SJCRH30 (cell line): ENCODE measurements around the gene GRWD1. TPM values are rescaled to one million over a fixed set of nuclear protein-coding genes. Genes with fewer than 3 reads are reported as not detected.

Experiments
- DNase-seq, 2 experiments: peaks; one replicate each; pipeline ENCODE4 v3.0.0-alpha.2; 2015 to 2020
- H3K27ac ChIP-seq: fragments of 250-450 bp; sonication (Bioruptor Pico); 2 replicates; pipeline ENCODE4 v1.5.1; 2020; ENCODE audit warnings: mild to moderate bottlenecking, moderate library complexity
- H3K27me3 ChIP-seq: fragments of 250-450 bp; sonication (Bioruptor Pico); 2 replicates; pipeline ENCODE4 v1.5.1; 2020; ENCODE audit warnings: mild to moderate bottlenecking, moderate library complexity
- H3K36me3 ChIP-seq: fragments of 250-450 bp; sonication (Bioruptor Pico); 2 replicates; pipeline ENCODE4 v1.5.1; 2020; ENCODE audit warnings: mild to moderate bottlenecking, moderate library complexity
- H3K4me1 ChIP-seq: fragments of 250-450 bp; sonication (Bioruptor Pico); 2 replicates; pipeline ENCODE4 v1.5.1; 2020; ENCODE audit warnings: mild to moderate bottlenecking, moderate library complexity
- H3K4me3 ChIP-seq: fragments of 250-450 bp; sonication (Bioruptor Pico); 2 replicates; pipeline ENCODE4 v1.5.1; 2020; ENCODE audit warnings: mild to moderate bottlenecking, moderate library complexity
- H3K9me3 ChIP-seq: fragments of 250-450 bp; sonication (Bioruptor Pico); replicated peaks from 2 replicates; pipeline ENCODE4 v1.5.1; 2020; ENCODE audit warnings: mild to moderate bottlenecking, moderate library complexity
- total RNA-seq: library from RNA; depleted of rRNA; stranded (reverse); fragments of >200 nt; shearing (Covaris generic); gene quantifications from 2 replicates; pipeline ENCODE4 v1.2.3, GENCODE V29; 2014

GRWD1 gene
- total RNA-seq, 1 experiment from 2014 or later, result 44.6 TPM

GRCh38 chr19:48415395-48415794, 30.4 kb upstream of the GRWD1 start:
- H3K4me3 ChIP-seq, result no peak overlapping the region
- H3K36me3 ChIP-seq, result no peaks in the 10 kb centered on the region
- H3K27ac ChIP-seq, result no peak overlapping the region
- DNase-seq, result peak; percentile 72 to 79
- H3K4me1 ChIP-seq, result no peaks in the 10 kb centered on the region
- H3K9me3 ChIP-seq, result no peaks in the 10 kb centered on the region
- no peaks in the 10 kb centered on the region for H3K27me3 ChIP-seq

DNA sequence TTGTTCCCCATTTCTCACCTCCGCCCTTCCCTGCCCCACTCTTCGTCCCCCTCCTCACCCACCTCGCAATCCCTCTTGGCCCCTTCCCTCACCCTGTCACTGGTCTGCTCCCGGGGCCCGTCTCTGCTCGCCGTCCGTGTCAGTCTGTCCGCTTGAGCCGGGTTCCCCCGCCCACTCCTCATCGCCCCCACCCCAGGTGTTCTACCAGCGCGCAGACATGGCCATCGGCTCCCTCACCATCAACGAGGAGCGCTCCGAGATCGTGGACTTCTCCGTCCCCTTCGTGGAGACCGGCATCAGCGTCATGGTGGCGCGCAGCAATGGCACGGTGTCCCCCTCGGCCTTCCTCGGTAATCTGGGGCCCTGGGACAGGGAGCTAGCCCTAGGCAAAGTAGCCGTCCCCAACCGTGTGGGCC, 30.0 kb upstream of the GRWD1 start:
- no peak overlapping the region for H3K4me3 ChIP-seq
- no peak overlapping the region for H3K27ac ChIP-seq
- no peak for DNase-seq
- no peaks in the 10 kb centered on the region for H3K9me3 ChIP-seq
- H3K27me3 ChIP-seq, result no peaks in the 10 kb centered on the region
- no peaks in the 10 kb centered on the region for H3K36me3 ChIP-seq
- no peaks in the 10 kb centered on the region for H3K4me1 ChIP-seq

DNA sequence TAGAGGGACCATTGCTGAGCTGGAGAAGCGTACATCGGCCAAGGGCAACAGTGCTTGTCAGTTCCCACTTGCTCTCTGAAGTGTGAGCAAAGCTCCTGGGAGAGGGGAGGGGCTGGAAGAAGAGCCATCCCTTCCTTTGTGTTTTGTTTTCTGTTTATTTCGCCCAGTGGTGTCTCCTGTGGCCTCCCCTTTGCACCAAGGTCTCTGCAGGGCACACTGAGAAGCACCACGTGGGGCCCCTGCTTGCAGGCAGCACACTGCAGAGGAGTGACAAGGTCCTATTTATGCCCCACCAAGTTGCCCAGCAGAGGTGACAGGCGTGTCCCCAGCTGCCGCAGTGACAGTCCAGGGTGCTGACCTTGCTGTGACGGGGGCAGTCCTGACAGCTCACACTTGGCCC, 28.4 kb upstream of the GRWD1 start:
- H3K27me3 ChIP-seq, result 0 out of 2 replicates have a peak, but pooled peaks cover 4% of the 10 kb centered on the region
- no peaks in the 10 kb centered on the region for H3K4me1 ChIP-seq
- H3K36me3 ChIP-seq, result no peaks in the 10 kb centered on the region
- no peak overlapping the region for H3K4me3 ChIP-seq
- no peaks in the 10 kb centered on the region for H3K9me3 ChIP-seq
- no peak for DNase-seq
- no peak overlapping the region for H3K27ac ChIP-seq

DNA sequence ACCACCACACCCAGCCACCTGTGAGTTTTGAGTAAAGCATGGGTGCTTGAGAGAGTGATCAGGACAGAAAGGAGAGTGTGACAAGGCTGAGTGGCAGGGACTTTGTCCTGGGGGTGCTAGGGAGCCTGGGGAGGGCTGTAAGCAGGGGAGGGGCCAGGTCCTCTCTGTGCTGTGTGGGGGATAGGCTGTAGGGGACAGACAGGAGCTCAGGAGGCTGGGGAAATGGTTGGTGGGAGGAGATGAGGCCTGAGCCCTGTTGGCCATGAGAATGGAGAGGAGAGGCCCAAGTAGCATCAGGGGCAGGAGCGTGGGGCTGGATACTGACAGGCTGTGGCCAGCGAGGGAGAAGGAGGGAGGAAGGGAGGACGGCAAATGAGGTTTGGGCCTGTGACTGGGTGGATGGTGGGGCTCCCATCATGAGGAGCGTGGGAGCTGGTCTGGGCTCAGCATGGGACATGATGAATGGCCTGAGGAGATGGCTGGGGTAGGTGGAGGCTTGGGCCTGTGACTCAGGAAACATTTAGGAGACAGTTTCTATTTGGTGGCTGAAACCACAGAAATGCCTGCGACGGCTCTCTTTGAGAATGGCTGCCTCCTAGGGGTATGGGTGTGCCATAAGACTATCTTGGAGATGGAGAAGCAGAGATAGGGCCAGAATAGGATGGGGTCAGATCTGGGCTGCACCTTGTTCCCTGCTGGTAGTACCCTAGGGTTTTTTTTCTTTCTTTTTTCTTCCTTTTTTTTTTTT, 27.3 kb upstream of the GRWD1 start:
- H3K9me3 ChIP-seq, result no peaks in the 10 kb centered on the region
- H3K4me3 ChIP-seq, result no peak overlapping the region
- no peaks in the 10 kb centered on the region for H3K36me3 ChIP-seq
- 0 out of 2 replicates have a peak, but pooled peaks cover 4% of the 10 kb centered on the region for H3K27me3 ChIP-seq
- DNase-seq, result no peak
- H3K4me1 ChIP-seq, result no peaks in the 10 kb centered on the region
- H3K27ac ChIP-seq, result no peak overlapping the region

GRCh38 chr19:48419158-48419920, 26.4 kb upstream of the GRWD1 start:
- no peaks in the 10 kb centered on the region for H3K36me3 ChIP-seq
- peak; percentile 54 to 63 for DNase-seq
- 0 out of 2 replicates have a peak, but pooled peaks cover 4% of the 10 kb centered on the region for H3K27me3 ChIP-seq
- H3K27ac ChIP-seq, result no peak overlapping the region
- 0 out of 2 replicates have a peak, but pooled peaks cover under 1% of the 10 kb centered on the region for H3K4me1 ChIP-seq
- no peak overlapping the region for H3K4me3 ChIP-seq
- H3K9me3 ChIP-seq, result no peaks in the 10 kb centered on the region

DNA sequence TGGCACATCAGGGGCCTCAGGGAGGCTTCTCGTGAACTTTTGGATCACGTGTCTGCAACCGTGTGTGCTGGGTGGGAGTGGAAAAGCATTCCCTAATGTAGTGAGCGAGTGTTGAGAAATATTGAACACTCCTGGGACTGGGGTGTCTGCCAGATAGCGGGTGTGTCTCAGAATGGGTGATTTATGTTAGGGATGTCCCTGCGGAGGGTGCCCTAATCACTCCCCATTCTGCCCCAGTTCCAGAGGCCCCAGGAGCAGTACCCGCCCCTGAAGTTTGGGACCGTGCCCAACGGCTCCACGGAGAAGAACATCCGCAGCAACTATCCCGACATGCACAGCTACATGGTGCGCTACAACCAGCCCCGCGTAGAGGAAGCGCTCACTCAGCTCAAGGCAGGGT, 24.2 kb upstream of the GRWD1 start:
- Histone ChIP-seq H3K36me3 (no peaks in the 10 kb centered on the region), H3K27ac (no peak overlapping the region), H3K9me3 (no peaks in the 10 kb centered on the region), H3K4me1 (0 out of 2 replicates have a peak, but pooled peaks cover 3% of the 10 kb centered on the region), H3K27me3 (0 out of 2 replicates have a peak, but pooled peaks cover 4% of the 10 kb centered on the region), H3K4me3 (no peak overlapping the region)
- DNase-seq, result no peak

DNA sequence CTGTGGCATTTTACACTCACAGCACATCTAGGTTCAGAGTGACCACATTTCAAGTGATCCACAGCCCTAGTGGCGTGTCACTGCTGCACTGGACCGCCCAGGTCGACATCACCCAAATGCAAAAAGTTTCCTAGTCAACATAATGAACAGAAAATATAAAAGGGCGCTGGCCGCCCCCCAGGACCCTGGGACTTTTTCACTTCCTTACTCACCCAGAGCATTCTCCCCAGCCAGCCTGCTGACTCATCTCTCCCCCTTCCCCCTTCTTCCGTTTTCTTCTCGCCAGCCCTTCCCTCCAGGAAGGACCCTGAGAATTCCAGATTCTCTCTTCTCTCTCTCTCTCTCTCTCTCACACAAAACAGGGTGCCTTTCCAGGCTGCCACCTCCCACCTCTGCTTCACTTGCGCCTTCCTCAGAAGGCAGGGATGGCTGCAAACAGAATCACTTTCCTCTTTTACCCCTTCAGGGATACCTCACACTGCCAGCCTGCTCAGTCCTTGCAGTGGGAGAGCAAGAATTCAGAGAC, 21.0 kb upstream of the GRWD1 start:
- Histone ChIP-seq H3K9me3 (no peaks in the 10 kb centered on the region), H3K27me3 (0 out of 2 replicates have a peak, but pooled peaks cover 4% of the 10 kb centered on the region), H3K27ac (no peak overlapping the region; the same call in 1 of the 2 replicates), H3K4me1 (0 out of 2 replicates have a peak, but pooled peaks cover 3% of the 10 kb centered on the region), H3K4me3 (peak overlapping the region; percentile 23), H3K36me3 (no peaks in the 10 kb centered on the region)
- DNase-seq, result peak; percentile 34 to 40

- H3K27me3 ChIP-seq, result no peaks in the 10 kb centered on the region
- H3K4me1 ChIP-seq, result 0 out of 2 replicates have a peak, but pooled peaks cover 3% of the 10 kb centered on the region
- no peak for DNase-seq
- H3K9me3 ChIP-seq, result no peaks in the 10 kb centered on the region
- H3K27ac ChIP-seq, result no peak overlapping the region
- H3K36me3 ChIP-seq, result no peaks in the 10 kb centered on the region
- H3K4me3 ChIP-seq, result no peak overlapping the region
Measured at GRCh38 chr19:48428670-48429069, 17.1 kb upstream of the GRWD1 start.

DNA sequence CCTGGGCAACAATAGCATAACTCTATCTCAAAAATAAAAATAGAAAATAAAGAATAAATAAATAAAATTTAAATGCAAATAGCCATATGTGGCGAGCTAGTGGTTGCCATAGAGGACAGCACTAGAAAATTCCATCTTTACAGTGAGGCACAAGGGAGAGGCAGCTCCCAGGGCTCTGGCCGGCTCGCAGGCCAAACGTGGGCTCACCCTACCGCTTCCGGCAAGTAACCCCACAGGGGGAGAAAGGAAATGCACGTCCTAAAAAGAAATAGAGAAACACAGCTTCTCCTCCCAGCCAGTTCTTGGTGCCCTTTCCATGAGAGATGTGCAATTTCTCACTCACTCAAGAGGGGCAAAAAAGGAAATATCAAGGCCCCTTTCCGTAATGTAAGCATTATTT, 12.4 kb upstream of the GRWD1 start:
- Histone ChIP-seq H3K4me3 (no peak overlapping the region), H3K9me3 (no peaks in the 10 kb centered on the region), H3K27ac (no peak overlapping the region), H3K4me1 (no peaks in the 10 kb centered on the region), H3K36me3 (no peaks in the 10 kb centered on the region), H3K27me3 (no peaks in the 10 kb centered on the region; the same call in 1 of the 2 replicates)
- DNase-seq, result no peak

GRCh38 chr19:48436586-48436985, 9.2 kb upstream of the GRWD1 start:
- no peak for DNase-seq
- no peaks in the 10 kb centered on the region for H3K36me3 ChIP-seq
- H3K27ac ChIP-seq, result no peak overlapping the region
- no peaks in the 10 kb centered on the region; the same call in 1 of the 2 replicates for H3K27me3 ChIP-seq
- no peaks in the 10 kb centered on the region for H3K9me3 ChIP-seq
- no peaks in the 10 kb centered on the region for H3K4me1 ChIP-seq
- no peak overlapping the region for H3K4me3 ChIP-seq

DNA sequence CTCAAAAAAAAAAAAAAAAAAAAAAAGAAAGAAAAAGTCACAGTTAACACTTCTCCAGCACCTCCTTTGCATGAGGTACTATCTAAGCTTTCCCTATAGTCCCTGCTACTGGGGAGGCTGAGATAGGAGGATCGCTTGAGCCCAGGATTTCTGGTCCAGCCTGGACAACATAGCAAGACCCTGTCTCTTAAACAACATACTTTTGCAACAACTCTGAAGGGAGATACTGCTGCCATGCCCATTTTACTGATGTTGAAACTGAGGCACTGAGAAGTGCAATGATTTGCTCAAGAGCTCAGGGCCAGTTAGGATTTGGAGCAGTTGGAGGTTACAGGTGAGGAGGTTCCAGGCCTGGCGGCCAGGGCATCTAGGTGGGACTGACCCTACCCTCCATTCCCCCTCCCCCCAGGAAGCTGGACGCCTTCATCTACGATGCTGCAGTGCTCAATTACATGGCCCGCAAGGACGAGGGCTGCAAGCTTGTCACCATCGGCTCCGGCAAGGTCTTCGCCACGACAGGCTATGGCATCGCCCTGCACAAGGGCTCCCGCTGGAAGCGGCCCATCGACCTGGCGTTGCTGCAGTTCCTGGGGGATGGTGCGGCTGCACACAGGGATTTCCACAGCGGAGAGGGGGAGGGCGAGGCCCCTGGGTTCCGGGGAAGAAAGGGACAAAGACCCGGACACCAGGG, 4.3 kb upstream of the GRWD1 start:
- Histone ChIP-seq H3K4me1 (peaks cover 4% of the 10 kb centered on the region; the same call in 1 of the 2 replicates), H3K36me3 (no peaks in the 10 kb centered on the region), H3K27me3 (no peaks in the 10 kb centered on the region; the same call in 1 of the 2 replicates), H3K4me3 (no peak overlapping the region), H3K27ac (no peak overlapping the region), H3K9me3 (no peaks in the 10 kb centered on the region)
- no peak for DNase-seq

- peaks cover 4% of the 10 kb centered on the region; the same call in 1 of the 2 replicates for H3K4me1 ChIP-seq
Measured at GRCh38 chr19:48442116-48443035, 3.4 kb upstream of the GRWD1 start.

DNA sequence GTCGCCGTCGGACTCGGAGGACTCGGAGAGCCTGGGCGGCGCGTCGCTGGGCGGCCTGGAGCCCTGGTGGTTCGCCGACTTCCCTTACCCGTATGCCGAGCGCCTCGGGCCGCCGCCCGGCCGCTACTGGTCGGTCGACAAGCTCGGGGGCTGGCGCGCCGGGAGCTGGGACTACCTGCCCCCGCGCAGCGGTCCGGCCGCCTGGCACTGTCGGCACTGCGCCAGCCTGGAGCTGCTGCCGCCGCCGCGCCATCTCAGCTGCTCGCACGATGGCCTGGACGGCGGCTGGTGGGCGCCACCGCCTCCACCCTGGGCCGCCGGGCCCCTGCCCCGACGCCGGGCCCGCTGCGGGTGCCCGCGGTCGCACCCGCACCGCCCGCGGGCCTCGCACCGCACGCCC, 2.5 kb upstream of the GRWD1 start:
- Histone ChIP-seq H3K27me3 (no peaks in the 10 kb centered on the region), H3K9me3 (no peaks in the 10 kb centered on the region), H3K27ac (no peak overlapping the region), H3K4me3 (no peak overlapping the region), H3K4me1 (peaks cover 4% of the 10 kb centered on the region; the same call in 1 of the 2 replicates), H3K36me3 (peaks cover 12% of the 10 kb centered on the region)
- DNase-seq, result no peak

More at GRCh38 chr19:48442116-48443035, 3.4 kb upstream of the GRWD1 start:
- Histone ChIP-seq H3K27me3 (no peaks in the 10 kb centered on the region), H3K4me3 (no peak overlapping the region), H3K27ac (no peak overlapping the region), H3K36me3 (peaks cover 3% of the 10 kb centered on the region), H3K9me3 (no peaks in the 10 kb centered on the region)
- DNase-seq, result no peak
